ENCODE results near the gene C14orf119.
"Not testable (repeated sequence)": the region's sequence is repeated elsewhere in the genome, so short reads cannot be mapped to it uniquely, and the experiment has no call there.

Gene C14orf119

DNA sequence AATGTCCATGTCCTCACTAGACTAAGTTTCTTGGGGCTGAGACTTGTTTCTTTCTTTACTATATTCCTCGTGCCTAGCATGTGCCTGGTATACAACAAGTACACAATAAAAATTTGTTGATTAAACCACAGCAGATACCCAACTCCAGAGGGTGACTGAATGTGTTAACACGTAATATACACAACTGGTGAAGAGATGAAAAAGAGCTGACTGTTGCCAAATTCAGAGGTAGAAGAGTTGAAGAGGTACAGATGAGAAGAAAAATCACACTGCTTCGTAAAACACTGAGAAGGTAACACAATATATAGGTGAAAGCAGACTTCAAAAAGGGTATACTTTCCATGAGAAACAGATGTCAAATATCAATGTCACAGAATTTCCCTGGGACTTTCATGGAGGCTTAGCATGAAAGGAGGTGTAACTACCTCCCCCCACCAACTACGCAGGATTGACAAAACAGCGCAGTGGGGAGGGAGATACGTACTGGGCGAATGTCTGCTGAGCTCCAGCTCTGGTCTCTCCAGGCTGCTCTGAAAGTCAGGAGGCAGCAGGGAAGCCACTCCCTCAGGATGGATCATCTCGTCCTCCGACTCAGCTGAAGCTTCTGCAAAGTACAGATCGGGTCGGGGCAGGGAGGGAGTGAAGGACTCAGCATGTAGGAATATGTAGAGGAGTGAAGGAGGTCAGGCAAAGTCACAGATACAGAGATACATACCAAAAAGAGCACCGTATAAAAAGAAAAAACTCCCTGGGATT lies 5.6 kb upstream of the C14orf119 start:
- DNase-seq (ENCODE audit: low spot score) = no peak

DNA sequence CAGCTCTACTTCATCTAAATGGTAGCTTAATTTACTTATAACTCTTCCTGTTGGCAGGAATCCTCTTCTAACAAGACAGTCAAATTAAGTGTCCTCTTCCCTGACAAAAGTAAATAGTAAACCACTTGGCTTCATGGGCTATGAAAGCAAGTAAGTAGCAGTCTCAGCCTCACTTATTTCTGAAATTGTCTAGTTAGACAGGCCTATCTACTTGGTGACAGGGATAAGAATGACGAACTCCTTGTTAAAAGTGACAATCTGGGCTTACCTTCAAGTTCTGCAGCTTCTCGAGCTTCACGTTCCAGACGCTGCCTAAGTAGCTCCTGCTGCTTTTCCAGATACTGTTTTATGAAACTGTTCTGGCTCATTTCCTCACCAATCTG lies 5.1 kb upstream of the C14orf119 start:
- DNase-seq (ENCODE audit: low spot score) = no peak

DNA sequence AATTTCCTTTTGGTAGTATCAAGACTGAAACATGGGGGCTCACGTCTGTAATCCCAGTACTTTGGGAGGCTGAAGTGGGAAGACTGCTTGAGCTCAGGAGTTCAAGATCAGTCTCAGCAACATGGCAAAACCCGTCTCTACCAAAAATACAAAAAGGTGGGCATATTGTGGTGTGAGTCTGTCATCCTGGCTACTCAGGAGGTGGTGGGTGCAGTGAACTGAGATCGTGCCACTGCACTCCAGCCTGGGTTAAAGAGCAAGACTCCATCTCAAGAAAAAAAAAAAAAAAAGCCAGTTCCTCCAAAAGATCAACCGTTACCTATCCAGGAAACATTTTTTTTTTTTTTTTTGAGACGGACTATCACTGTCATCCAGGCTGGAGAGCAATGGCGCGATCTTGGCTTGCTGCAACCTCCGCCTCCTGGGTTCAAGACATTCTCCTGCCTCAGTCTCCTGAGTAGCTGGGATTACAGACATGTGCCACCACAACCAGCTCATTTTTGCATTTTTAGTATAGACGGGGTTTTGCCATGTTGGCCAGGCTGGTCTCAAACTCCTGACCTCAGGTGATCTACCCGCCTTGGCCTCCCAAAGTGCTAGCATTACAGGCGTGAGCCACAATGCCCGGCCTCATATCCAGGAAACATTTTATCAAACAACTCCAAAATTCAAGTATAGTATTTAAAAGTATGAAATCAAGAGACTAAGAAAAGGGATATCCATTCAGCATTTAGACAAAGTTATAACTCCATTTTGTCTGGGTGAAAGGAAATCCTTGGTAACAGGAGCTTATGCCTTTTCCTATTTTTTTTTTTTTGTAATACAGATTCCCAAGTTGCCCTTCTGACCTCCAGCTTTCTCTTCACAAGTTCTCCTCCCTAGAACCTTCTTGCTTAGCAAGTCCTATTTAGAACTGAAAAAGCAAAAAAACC lies 3.7 kb upstream of the C14orf119 start:
- DNase-seq (ENCODE audit: low spot score) = no peak

DNA sequence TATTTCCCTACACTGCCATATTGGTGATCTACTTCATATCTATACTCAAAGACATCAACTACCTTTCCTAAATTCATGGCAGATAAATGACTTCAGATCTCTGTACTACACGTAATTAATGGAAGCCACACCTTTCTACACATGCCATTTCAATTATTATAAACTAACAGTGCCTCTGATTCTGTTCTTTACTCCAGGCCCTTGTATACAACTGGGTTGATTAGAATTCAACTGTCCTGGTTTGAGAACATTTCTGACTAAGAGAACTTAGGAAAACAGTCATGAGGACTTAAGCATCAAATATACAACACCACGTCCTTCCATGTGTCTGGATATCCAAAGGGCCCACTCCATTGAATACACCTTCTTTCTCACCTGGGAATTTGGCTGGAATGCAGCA lies 2.2 kb upstream of the C14orf119 start:
- DNase-seq (ENCODE audit: low spot score) = no peak

DNA sequence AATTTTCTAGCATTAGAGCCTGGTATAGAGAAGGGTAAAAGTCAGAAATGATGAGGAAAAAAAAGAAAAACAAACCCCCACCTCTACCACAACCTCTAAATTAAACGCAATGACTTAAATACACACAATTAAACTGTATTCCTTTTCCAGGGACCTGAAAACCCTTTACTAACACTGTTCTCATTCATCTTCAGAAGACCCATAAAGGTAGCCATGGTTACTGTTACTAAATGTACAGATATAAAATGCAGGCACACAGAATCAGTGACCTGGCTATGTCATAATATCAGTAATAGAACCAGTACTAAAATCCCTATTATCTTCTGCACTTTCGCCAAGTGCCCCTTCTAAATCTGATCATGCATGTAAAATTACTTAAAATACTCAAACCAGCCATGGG lies 1.8 kb upstream of the C14orf119 start:
- no peak for DNase-seq (ENCODE audit: low spot score)

DNA sequence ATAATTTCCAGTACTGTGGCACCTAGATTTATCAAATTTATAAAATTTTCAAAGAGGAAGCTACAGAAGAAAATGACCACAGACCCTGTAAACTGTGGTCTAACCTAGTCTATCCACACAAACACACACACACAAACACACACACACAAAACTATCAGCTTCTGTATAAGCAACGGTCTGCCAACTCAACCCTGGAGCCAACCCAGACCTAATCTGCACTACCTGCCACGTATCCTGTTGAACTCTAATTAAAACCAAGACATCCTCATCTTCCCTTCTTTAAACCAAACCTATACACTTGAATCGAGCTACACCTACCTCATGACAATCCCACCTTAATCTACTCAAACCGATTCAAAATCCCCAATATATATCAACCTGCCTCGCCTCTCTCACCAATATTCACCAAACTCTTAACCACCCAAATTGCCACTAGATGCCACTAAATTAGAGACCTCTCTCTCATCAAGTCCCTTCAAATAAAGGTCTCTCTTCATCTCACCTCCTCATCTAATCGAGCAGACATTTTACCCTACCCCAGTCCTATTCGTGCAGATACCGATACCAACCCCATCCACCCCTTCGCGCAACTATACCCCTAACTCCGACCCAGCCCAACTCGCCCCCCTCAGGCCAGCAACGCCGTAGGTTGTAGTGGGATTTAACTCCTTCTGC lies 1.2 kb upstream of the C14orf119 start:
- DNase-seq (ENCODE audit: low spot score) = no peak

GRCh38 chr14:23094666-23095195 lies 574 bp upstream of the C14orf119 start, which contains the start of gene ACIN1:
Gene ACIN1, minus strand, starts transcription at chr14:23095136. Its CDS starts 24 bp downstream, at chr14:23095112.
- peak; percentile 86 for DNase-seq (ENCODE audit: low spot score)

GRCh38 chr14:23097786-23098185 lies 2.5 kb downstream of the C14orf119 start:
- no peak for DNase-seq (ENCODE audit: low spot score)

DNA sequence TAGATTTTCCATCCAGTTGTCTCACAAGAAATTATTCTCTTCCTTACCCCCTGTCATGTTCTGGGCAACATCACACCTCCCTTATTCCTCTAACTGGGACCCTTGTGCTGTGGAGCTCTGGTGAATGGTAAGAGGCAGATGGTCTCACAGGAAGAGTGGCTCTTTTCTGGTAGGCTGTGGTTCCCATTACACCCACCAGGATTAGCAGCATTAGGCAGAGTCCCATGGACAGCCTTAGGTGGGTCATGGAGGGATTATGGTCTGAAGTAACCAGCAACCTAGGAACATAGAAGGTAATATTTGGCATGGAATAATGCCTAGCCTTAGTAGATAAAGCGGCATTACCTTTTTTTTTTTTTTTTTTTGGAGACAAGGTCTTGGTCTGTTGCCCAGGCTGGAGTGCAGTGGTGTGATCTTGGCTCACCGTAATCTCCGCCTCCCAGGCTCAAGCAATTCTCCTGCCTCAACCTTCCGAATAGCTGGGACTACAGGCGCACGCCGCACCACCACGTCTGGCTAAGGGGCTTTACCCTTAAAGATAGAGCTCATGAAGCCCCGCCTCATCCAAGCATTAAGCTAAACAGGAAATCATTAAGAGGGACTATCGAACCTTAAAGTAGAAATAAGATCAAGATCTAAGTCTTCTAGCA lies 4.0 kb downstream of the C14orf119 start:
- DNase-seq (ENCODE audit: low spot score) = no peak

- DNase-seq (ENCODE audit: low spot score) = no peak
Observed at GRCh38 chr14:23101213-23101970, 6.1 kb downstream of the C14orf119 start.

GRCh38 chr14:23101986-23102625 lies 6.8 kb downstream of the C14orf119 start:
- DNase-seq (ENCODE audit: low spot score) = no peak

DNA sequence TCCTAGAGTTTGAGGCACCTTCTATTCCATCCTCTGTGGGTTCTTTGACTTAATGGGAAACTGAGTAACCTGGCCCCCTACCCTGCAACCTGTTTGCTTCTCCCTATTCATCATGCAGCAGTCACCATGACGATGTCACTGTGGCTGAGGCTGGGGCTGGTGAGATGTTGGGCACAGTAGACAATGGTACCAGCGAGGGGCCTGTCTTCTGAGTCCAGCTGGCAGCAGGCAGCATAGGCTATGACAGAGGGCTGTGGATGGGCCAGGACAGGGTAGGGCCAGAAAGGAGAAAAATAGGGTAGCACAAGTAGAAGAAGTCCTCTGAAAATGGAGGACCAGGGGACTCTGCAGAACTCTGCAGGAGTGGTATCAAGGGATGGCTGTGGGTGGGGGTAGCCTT lies 7.5 kb downstream of the C14orf119 start:
- peak; percentile 40 for DNase-seq (ENCODE audit: low spot score)

DNA sequence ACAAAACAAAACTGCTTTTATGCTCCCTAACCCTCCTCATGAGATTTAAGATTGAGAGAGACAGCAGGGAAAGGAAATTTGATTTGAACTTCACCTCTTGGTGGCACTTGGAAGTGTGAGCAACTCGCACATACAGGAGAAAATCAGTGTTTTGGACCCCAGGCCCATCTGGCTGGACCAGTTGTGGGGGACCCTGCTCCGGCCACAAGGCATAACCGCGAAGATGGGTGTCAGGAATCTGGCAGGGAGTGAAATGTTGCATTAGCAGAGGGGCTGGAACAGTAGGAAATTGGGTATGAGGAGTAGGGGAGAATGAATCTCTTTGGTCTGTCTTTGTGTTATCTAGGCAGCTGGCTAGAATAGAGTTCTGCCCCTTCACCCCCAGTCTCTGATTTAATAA lies 8.3 kb downstream of the C14orf119 start:
- no peak for DNase-seq (ENCODE audit: low spot score)

GRCh38 chr14:23104070-23104590 lies 8.8 kb downstream of the C14orf119 start:
- DNase-seq (ENCODE audit: low spot score) = no peak

DNA sequence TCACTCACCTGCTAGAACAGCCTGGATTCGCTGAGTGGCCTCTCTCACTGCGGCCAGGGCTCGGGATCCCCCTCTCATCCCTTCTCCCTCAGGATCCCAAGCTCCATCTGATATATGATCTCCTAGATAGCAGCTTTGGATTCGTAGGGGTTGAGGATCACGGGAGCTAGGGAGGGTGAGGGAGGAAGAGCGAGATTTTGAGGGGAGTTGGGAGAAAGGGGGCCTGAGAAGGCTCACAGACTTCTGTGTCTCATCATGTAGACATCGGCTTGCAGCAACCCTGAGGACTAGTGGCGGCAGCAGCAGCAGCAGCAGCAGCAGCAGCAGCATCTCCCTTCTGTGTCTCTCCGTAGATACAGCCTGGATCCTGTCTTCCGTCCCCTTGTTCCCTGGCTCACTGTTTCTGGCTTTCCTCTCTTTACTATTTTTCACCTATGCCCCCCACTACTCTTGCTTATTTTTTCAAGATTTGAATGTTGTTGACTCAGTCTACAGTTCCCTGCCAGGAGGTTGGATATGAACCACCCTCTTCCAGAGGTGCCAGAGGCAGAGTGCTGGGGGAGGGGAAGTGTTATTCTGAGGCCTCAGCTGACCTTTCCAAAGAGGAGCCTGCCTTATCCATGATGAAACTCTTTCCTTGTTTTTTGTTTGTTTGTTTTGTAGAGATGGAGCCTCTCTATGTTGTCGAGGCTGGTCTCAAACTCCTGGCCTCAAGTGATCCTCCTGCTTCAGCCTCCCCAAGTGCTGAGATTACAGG lies 9.5 kb downstream of the C14orf119 start, which contains the start of gene CIROP:
Gene CIROP (minus strand): TSS at position 399 of the 757 bp plus-strand sequence. CDS start 69 bp downstream, at position 330.
- no peak for DNase-seq (ENCODE audit: low spot score)

- no peak for DNase-seq (ENCODE audit: low spot score)
Observed at GRCh38 chr14:23105348-23105824, 10.1 kb downstream of the C14orf119 start.

- DNase-seq (ENCODE audit: low spot score) = no peak
Observed at GRCh38 chr14:23106747-23107045, 11.4 kb downstream of the C14orf119 start.

DNA sequence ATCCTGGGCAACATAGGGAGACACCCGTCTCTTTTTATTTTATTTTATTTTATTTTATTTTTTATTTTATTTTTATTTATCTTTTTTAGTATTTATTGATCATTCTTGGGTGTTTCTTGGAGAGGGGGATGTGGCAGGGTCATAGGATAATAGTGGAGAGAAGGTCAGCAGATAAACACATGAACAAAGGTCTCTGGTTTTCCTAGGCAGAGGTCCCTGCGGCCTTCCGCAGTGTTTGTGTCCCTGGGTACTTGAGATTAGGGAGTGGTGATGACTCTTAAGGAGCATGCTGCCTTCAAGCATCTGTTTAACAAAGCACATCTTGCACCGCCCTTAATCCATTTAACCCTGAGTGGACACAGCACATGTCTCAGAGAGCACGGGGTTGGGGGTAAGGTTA lies 12.3 kb downstream of the C14orf119 start:
- not testable (repeated sequence) for DNase-seq (ENCODE audit: low spot score)

DNA sequence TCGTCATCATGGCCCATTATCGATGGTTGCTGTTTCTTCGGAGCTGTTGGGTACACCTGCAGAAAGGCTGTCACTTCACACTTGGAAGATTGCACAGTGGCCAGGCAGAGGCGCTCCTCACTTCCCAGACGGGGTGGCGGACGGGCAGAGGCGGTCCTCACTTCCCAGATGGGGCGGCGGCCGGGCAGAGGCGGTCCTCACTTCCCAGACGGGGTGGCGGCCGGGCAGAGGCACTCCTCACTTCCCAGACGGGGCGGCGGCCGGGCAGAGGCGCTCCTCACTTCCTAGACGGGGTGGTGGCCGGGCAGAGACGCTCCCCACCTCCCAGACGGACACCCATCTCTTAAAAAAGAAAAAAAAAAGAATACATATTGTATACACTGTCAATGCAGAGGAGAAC lies 12.9 kb downstream of the C14orf119 start:
- not testable (repeated sequence) for DNase-seq (ENCODE audit: low spot score)
